DOHH2 (cell line): Measurements from ENCODE around the gene TBCD.

ENCODE experiments used
- H3F3A ChIP-seq: fragments of 200-600 bp; sonication (generic), shearing (Covaris generic); 2 replicates; pipeline ENCODE4 v1.6.0; 2016; ENCODE audit warnings: antibody characterized with exemption, mild to moderate bottlenecking; ENCODE audit not compliant: control insufficient read depth, insufficient read depth
- H3K27ac ChIP-seq: fragments of 200-600 bp; sonication (generic); 2 replicates; pipeline ENCODE4 v1.5.1; 2014; ENCODE audit warnings: low read depth, mild to moderate bottlenecking, low read length, moderate library complexity
- H3K27me3 ChIP-seq: fragments of 200-600 bp; sonication (generic); 2 replicates; pipeline ENCODE4 v1.6.1; 2014; ENCODE audit warnings: mild to moderate bottlenecking, low read length, mixed read lengths; ENCODE audit not compliant: control insufficient read depth
- H3K36me3 ChIP-seq: fragments of 200-600 bp; sonication (generic); 2 replicates; pipeline ENCODE4 v1.6.1; 2014; ENCODE audit warnings: mild to moderate bottlenecking, low read length, moderate library complexity, mixed read lengths; ENCODE audit not compliant: control insufficient read depth
- H3K4me1 ChIP-seq: fragments of 200-600 bp; sonication (generic); 2 replicates; pipeline ENCODE4 v1.6.1; 2014; ENCODE audit warnings: mild to moderate bottlenecking, low read length, mixed read lengths; ENCODE audit not compliant: control insufficient read depth
- H3K4me2 ChIP-seq: fragments of 200-600 bp; sonication (generic); 2 replicates; pipeline ENCODE4 v1.6.0; 2014; ENCODE audit warnings: mild to moderate bottlenecking, low read length, moderate library complexity
- H3K4me3 ChIP-seq: fragments of 200-600 bp; sonication (generic); 2 replicates; pipeline ENCODE4 v1.5.1; 2014; ENCODE audit warnings: mild to moderate bottlenecking, low read length, mixed read lengths
- H3K79me2 ChIP-seq: fragments of 200-600 bp; sonication (generic); 2 replicates; pipeline ENCODE4 v1.6.1; 2014; ENCODE audit warnings: mild to moderate bottlenecking, low read length, mixed read lengths; ENCODE audit not compliant: control insufficient read depth
- H3K9me2 ChIP-seq: fragments of 200-600 bp; sonication (generic); replicated peaks from 2 replicates; pipeline ENCODE4 v1.6.1; 2014; ENCODE audit warnings: mild to moderate bottlenecking, low read length, mixed read lengths; ENCODE audit not compliant: control insufficient read depth
- H3K9me3 ChIP-seq: fragments of 200-600 bp; sonication (generic); 2 replicates; pipeline ENCODE4 v1.6.1; 2014; ENCODE audit warnings: antibody characterized with exemption, low read length, mixed read lengths; ENCODE audit not compliant: control insufficient read depth, insufficient read depth
- H4K20me1 ChIP-seq: fragments of 200-600 bp; sonication (generic); 2 replicates; pipeline ENCODE4 v1.6.0; 2014; ENCODE audit warnings: low read depth, mild to moderate bottlenecking, antibody characterized with exemption, low read length, moderate library complexity; ENCODE audit not compliant: control insufficient read depth, insufficient read depth
- CTCF ChIP-seq: fragments of 200-600 bp; sonication (generic); IDR thresholded peaks from one replicate; pipeline ENCODE4 v1.5.1; 2014; ENCODE audit warnings: antibody characterized with exemption, mild to moderate bottlenecking, low read depth, low read length; ENCODE audit not compliant: poor library complexity, severe bottlenecking
- EZH2phosphoT487 ChIP-seq: fragments of 200-600 bp; sonication (generic); IDR thresholded peaks from 2 replicates; pipeline ENCODE4 v1.6.1; 2017; ENCODE audit warnings: borderline replicate concordance, mild to moderate bottlenecking, antibody characterized with exemption, low read length, moderate library complexity, mixed read lengths

Gene TBCD

GRCh38 chr17:82977606-82978005 is 225.7 kb downstream of the TBCD start:
- no peak overlapping the region for H3K4me3 ChIP-seq
- H4K20me1 ChIP-seq = no peaks in the 10 kb centered on the region
- H3K9me3 ChIP-seq = no peaks in the 10 kb centered on the region
- peaks cover 37% of the 10 kb centered on the region for H3K4me1 ChIP-seq
- H3K36me3 ChIP-seq = no peaks in the 10 kb centered on the region
- H3F3A ChIP-seq = peaks cover 14% of the 10 kb centered on the region
- no peaks in the 10 kb centered on the region for H3K27me3 ChIP-seq
- H3K9me2 ChIP-seq = no peaks in the 10 kb centered on the region
- no peaks in the 10 kb centered on the region for H3K79me2 ChIP-seq
- no peak overlapping the region for H3K27ac ChIP-seq
- no peak overlapping the region for H3K4me2 ChIP-seq
- TF ChIP-seq CTCF = no peak
- TF ChIP-seq EZH2phosphoT487 = no peak

DNA sequence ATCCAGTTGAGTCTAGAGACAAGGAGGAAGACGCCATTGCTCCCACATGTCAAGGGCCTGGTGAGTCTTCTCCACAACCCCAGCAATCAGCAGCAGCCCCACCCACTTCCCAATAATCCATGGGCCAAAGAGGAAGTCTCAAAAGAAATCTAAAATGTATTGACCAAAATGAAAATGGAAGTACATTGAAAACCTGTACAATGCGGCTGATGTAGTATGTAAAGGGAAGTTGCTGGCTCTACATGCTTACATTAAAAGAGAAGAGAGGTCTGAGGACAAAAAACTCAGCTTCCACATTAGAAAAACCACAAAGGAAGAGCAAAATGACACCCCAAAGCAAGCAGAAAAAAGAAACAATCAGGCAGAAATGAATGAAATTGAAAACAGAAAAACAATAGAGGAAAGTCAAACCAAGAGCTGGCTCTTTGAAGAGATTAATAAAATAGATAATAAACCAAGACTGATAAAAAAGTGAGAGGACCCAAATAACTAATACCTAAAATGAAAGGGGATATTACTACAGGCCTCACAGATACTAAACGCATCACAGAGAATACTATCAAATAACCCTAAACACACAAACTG is 227.0 kb downstream of the TBCD start:
- Histone ChIP-seq H3K9me3 (peaks cover under 1% of the 10 kb centered on the region; the same call in 1 of the 2 replicates), H4K20me1 (no peaks in the 10 kb centered on the region), H3K36me3 (no peaks in the 10 kb centered on the region), H3K9me2 (no peaks in the 10 kb centered on the region), H3K79me2 (no peaks in the 10 kb centered on the region), H3K27ac (peak overlapping the region; percentile 78), H3K4me3 (peak overlapping the region; percentile 55), H3K4me2 (peak overlapping the region; percentile 70), H3F3A (peaks cover 14% of the 10 kb centered on the region), H3K4me1 (peaks cover 48% of the 10 kb centered on the region), H3K27me3 (no peaks in the 10 kb centered on the region)
- TF ChIP-seq EZH2phosphoT487 = no peak
- TF ChIP-seq CTCF = no peak

DNA sequence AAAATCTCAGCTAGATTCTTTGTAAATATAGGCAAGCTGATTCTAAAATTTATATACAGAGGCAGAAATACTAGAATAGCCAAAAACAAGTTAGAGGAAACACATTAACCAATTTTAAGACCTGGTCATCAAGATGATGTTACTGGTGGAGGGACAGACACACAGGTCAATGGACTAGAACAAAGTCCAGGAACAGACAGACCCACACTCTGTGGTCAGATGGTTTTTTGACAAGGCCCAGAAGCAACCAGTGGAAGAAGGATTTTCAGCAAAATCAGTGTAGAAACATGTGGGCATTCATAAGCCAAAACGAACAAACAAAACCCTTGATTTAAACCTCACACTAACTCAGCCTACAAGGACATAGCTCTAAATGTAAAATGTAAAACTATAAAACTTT is 227.9 kb downstream of the TBCD start:
- Histone ChIP-seq H3K4me2 (peak overlapping the region; percentile 70), H4K20me1 (no peaks in the 10 kb centered on the region), H3K79me2 (no peaks in the 10 kb centered on the region), H3F3A (peaks cover 17% of the 10 kb centered on the region), H3K4me1 (peaks cover 49% of the 10 kb centered on the region), H3K36me3 (no peaks in the 10 kb centered on the region), H3K4me3 (peak overlapping the region; percentile 55; the same call in 1 of the 2 replicates), H3K27ac (peak overlapping the region; percentile 78), H3K27me3 (no peaks in the 10 kb centered on the region), H3K9me2 (no peaks in the 10 kb centered on the region), H3K9me3 (peaks cover 4% of the 10 kb centered on the region; the same call in 1 of the 2 replicates)
- TF ChIP-seq EZH2phosphoT487 (no peak), CTCF (no peak)
